VCaP (cell line): ENCODE data around the gene RAB5B.

Experiments
- H3K27ac ChIP-seq: fragments of 450-650 bp; 2 replicates; pipeline ENCODE4 v1.5.1; 2017
- CTCF ChIP-seq: fragments of 450-650 bp; conservative IDR thresholded peaks from 2 replicates; pipeline ENCODE4 v1.5.1; 2017; ENCODE audit warnings: mild to moderate bottlenecking, moderate library complexity

The RAB5B gene

GRCh38 chr12:56041552-56042429, 67.9 kb downstream of the RAB5B start, which contains the start of gene RPS26:
RPS26 (plus strand) TSS chr12:56041918; CDS start chr12:56042167, 249 bp downstream.
- TF ChIP-seq CTCF: peak; percentile 78
- peak within 1 kb of the TSS; percentile 98 for H3K27ac ChIP-seq

GRCh38 chr12:56042430-56042813, 68.5 kb downstream of the RAB5B start:
- peak overlapping the region; percentile 98 for H3K27ac ChIP-seq

- peak overlapping the region; percentile 98 for H3K27ac ChIP-seq
- no peak for TF ChIP-seq CTCF
Measured at GRCh38 chr12:56042843-56043242, 69.0 kb downstream of the RAB5B start.
